Neural cell (in vitro differentiated cells): ENCODE results near the gene SSC5D. TPM values are rescaled to one million over a fixed set of nuclear protein-coding genes. Genes with fewer than 3 reads are reported as not detected.

Source experiments
- H2AFZ ChIP-seq: fragments of 200-600, 300-800 bp; sonication (generic), shearing (Covaris generic); 2 replicates; pipeline ENCODE4 v1.6.0; 2014; ENCODE audit warnings: low read depth, mild to moderate bottlenecking, antibody characterized with exemption, low read length, moderate library complexity
- H3F3A ChIP-seq: fragments of 200-600 bp; shearing (Covaris generic); 2 replicates; pipeline ENCODE4 v1.6.1; 2016; ENCODE audit warnings: mild to moderate bottlenecking, moderate library complexity, mixed read lengths, antibody characterized with exemption, low read length; ENCODE audit not compliant: insufficient read depth, poor library complexity, severe bottlenecking
- H3K27ac ChIP-seq: fragments of 200-600, 300-800 bp; sonication (generic), shearing (Covaris generic); 2 replicates; pipeline ENCODE4 v1.5.1; 2014; ENCODE audit warnings: mild to moderate bottlenecking, low read length, moderate library complexity
- H3K27me3 ChIP-seq: fragments of 300-800, 200-600 bp; sonication (generic), shearing (Covaris generic); 2 replicates; pipeline ENCODE4 v1.6.0; 2014; ENCODE audit warnings: mild to moderate bottlenecking, low read depth, low read length, moderate library complexity; ENCODE audit not compliant: insufficient read depth
- H3K36me3 ChIP-seq: fragments of 300-800, 200-600 bp; sonication (generic), shearing (Covaris generic); 2 replicates; pipeline ENCODE4 v1.5.1; 2014; ENCODE audit warnings: mild to moderate bottlenecking, antibody characterized with exemption, low read length, moderate library complexity; ENCODE audit not compliant: insufficient read depth
- H3K4me2 ChIP-seq: fragments of 300-800, 200-600 bp; sonication (generic), shearing (Covaris generic); 2 replicates; pipeline ENCODE4 v1.6.0; 2014; ENCODE audit warnings: mild to moderate bottlenecking, low read length
- H3K4me3 ChIP-seq: fragments of 300-800, 200-600 bp; sonication (generic), shearing (Covaris generic); 2 replicates; pipeline ENCODE4 v1.5.1; 2014; ENCODE audit warnings: mild to moderate bottlenecking, low read length, moderate library complexity
- H3K79me2 ChIP-seq: fragments of 200-600 bp; shearing (Covaris generic); replicated peaks from 2 replicates; pipeline ENCODE4 v1.6.0; 2014; ENCODE audit warnings: mild to moderate bottlenecking, low read length, moderate library complexity; ENCODE audit not compliant: insufficient read depth
- H3K9ac ChIP-seq: fragments of 300-800, 200-600 bp; sonication (generic), shearing (Covaris generic); 2 replicates; pipeline ENCODE4 v1.6.1; 2016; ENCODE audit warnings: mild to moderate bottlenecking, low read length, mixed read lengths
- H3K9me2 ChIP-seq: fragments of 200-600 bp; shearing (Covaris generic); 2 replicates; pipeline ENCODE4 v1.6.1; 2016; ENCODE audit warnings: mild to moderate bottlenecking, low read length, mixed read lengths; ENCODE audit not compliant: insufficient read depth
- H3K9me3 ChIP-seq: fragments of 200-600, 300-800 bp; sonication (generic), shearing (Covaris generic); 2 replicates; pipeline ENCODE4 v1.6.1; 2016; ENCODE audit warnings: mild to moderate bottlenecking, mixed run types, low read length, moderate library complexity, mixed read lengths
- H4K20me1 ChIP-seq: fragments of 200-600 bp; shearing (Covaris generic); 2 replicates; pipeline ENCODE4 v1.6.1; 2016; ENCODE audit warnings: mild to moderate bottlenecking, mixed run types; ENCODE audit not compliant: insufficient read depth
- EP300 ChIP-seq: fragments of 450-650 bp; conservative IDR thresholded peaks from 2 replicates; pipeline ENCODE4 v1.6.1; 2014; ENCODE audit warnings: antibody characterized with exemption, mild to moderate bottlenecking, moderate library complexity; ENCODE audit not compliant: poor library complexity, severe bottlenecking
- EZH2 ChIP-seq: fragments of 200-600, 300-800 bp; shearing (Covaris generic), sonication (generic); IDR thresholded peaks from 2 replicates; pipeline ENCODE4 v1.6.1; 2014; ENCODE audit warnings: antibody characterized with exemption, low read length, borderline replicate concordance, mild to moderate bottlenecking; ENCODE audit not compliant: insufficient read depth, poor library complexity, severe bottlenecking
- MXI1 ChIP-seq: fragments of 450-650 bp; conservative IDR thresholded peaks from 2 replicates; pipeline ENCODE4 v1.6.1; 2014; ENCODE audit warnings: antibody characterized with exemption, mild to moderate bottlenecking; ENCODE audit not compliant: poor library complexity, severe bottlenecking
- POLR2AphosphoS5 ChIP-seq: IDR thresholded peaks from 2 replicates; pipeline ENCODE4 v1.6.1; 2012
- RAD21 ChIP-seq: fragments of 450-650 bp; conservative IDR thresholded peaks from 2 replicates; pipeline ENCODE4 v1.6.1; 2014; ENCODE audit warnings: antibody characterized with exemption, mild to moderate bottlenecking, moderate library complexity
- SMC3 ChIP-seq: fragments of 450-650 bp; conservative IDR thresholded peaks from 2 replicates; pipeline ENCODE4 v1.6.1; 2014; ENCODE audit warnings: antibody characterized with exemption, mild to moderate bottlenecking, moderate library complexity; ENCODE audit not compliant: poor library complexity
- TAF1 ChIP-seq: IDR thresholded peaks from 2 replicates; pipeline ENCODE4 v1.6.1; 2012; ENCODE audit warnings: low read depth
- polyA plus RNA-seq: library from polyadenylated mRNA; depleted of rRNA; stranded (reverse); fragments of >200 nt; gene quantifications from 2 replicates; pipeline ENCODE4 v1.2.3, GENCODE V29; 2014
- TF ChIP-seq, protein P1 (sequence below): IDR thresholded peaks from 2 replicates; pipeline ENCODE4 v1.6.1; 2012; ENCODE audit warnings: borderline replicate concordance
- TF ChIP-seq, protein P2 (sequence below): fragments of 450-650 bp; IDR thresholded peaks from 2 replicates; pipeline ENCODE4 v1.5.1; 2014; ENCODE audit warnings: antibody characterized with exemption, mild to moderate bottlenecking, moderate library complexity; ENCODE audit not compliant: poor library complexity, severe bottlenecking

The SSC5D gene
- polyA plus RNA-seq, 1 donor from 2014 or later, result 0.45 TPM

DNA sequence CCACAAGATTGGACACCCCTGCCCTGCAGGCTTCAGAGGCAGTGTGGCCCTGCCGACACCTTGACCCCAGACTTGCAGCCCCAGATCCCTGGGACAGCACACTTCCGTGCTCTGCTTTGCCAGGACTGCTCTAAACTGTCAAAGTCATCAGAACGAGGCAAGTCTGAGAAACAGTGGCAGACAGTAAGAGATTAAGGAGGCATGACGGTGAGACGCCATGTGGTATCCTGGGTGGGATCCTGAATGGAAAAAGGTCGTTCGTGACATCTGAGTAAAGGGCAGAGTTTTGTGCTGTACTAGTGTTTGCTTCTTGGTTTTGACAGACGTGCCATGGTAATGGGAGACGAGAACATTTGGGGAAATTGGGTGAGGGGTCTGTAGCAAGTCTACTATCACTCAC, 78.6 kb downstream of the SSC5D start:
- H3K4me3 ChIP-seq, result no peak overlapping the region
- H3K9me2 ChIP-seq, result no peaks in the 10 kb centered on the region
- H3K9ac ChIP-seq, result no peak overlapping the region
- TF ChIP-seq, protein P1, sequence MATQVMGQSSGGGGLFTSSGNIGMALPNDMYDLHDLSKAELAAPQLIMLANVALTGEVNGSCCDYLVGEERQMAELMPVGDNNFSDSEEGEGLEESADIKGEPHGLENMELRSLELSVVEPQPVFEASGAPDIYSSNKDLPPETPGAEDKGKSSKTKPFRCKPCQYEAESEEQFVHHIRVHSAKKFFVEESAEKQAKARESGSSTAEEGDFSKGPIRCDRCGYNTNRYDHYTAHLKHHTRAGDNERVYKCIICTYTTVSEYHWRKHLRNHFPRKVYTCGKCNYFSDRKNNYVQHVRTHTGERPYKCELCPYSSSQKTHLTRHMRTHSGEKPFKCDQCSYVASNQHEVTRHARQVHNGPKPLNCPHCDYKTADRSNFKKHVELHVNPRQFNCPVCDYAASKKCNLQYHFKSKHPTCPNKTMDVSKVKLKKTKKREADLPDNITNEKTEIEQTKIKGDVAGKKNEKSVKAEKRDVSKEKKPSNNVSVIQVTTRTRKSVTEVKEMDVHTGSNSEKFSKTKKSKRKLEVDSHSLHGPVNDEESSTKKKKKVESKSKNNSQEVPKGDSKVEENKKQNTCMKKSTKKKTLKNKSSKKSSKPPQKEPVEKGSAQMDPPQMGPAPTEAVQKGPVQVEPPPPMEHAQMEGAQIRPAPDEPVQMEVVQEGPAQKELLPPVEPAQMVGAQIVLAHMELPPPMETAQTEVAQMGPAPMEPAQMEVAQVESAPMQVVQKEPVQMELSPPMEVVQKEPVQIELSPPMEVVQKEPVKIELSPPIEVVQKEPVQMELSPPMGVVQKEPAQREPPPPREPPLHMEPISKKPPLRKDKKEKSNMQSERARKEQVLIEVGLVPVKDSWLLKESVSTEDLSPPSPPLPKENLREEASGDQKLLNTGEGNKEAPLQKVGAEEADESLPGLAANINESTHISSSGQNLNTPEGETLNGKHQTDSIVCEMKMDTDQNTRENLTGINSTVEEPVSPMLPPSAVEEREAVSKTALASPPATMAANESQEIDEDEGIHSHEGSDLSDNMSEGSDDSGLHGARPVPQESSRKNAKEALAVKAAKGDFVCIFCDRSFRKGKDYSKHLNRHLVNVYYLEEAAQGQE, result no peak
- TF ChIP-seq POLR2AphosphoS5 (no peak), EZH2 (no peak), EP300 (no peak), SMC3 (no peak), TAF1 (no peak), RAD21 (no peak), MXI1 (no peak)
- TF ChIP-seq, protein P2, sequence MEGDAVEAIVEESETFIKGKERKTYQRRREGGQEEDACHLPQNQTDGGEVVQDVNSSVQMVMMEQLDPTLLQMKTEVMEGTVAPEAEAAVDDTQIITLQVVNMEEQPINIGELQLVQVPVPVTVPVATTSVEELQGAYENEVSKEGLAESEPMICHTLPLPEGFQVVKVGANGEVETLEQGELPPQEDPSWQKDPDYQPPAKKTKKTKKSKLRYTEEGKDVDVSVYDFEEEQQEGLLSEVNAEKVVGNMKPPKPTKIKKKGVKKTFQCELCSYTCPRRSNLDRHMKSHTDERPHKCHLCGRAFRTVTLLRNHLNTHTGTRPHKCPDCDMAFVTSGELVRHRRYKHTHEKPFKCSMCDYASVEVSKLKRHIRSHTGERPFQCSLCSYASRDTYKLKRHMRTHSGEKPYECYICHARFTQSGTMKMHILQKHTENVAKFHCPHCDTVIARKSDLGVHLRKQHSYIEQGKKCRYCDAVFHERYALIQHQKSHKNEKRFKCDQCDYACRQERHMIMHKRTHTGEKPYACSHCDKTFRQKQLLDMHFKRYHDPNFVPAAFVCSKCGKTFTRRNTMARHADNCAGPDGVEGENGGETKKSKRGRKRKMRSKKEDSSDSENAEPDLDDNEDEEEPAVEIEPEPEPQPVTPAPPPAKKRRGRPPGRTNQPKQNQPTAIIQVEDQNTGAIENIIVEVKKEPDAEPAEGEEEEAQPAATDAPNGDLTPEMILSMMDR, result no peak
- H3K4me2 ChIP-seq, result no peak overlapping the region
- no peaks in the 10 kb centered on the region for H4K20me1 ChIP-seq
- no peak overlapping the region for H3K27ac ChIP-seq
- no peaks in the 10 kb centered on the region for H3K27me3 ChIP-seq
- no peak overlapping the region for H2AFZ ChIP-seq
- H3K36me3 ChIP-seq, result no peaks in the 10 kb centered on the region
- H3K79me2 ChIP-seq, result no peaks in the 10 kb centered on the region
- no peaks in the 10 kb centered on the region for H3K9me3 ChIP-seq
- no peaks in the 10 kb centered on the region for H3F3A ChIP-seq

DNA sequence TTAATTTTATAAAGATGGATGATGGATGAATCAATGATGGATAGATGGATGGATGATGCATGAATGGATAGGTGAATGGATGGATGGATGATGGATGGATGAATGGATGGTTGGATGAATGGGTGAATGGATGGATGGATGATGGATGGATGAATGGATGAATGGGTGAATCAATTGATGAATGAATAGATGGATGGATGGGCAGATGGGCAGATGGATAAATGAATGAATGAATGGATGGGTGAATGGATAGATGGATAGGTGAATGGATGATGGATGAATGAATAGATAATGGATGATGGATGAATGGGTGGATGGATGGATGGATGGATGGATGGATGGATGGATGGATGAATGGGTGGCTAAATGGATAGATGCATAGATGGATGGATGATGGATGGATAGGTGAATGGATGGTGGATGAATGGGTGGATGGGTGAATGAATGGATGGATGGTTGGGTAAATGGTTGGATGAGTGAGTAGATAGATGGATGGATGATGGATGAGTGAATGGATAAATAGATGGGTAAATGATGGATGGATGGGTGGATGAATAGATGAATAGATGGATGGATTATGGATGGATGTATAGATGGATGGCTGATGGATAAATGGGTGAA, 79.6 kb downstream of the SSC5D start:
- no peaks in the 10 kb centered on the region for H3K27me3 ChIP-seq
- no peaks in the 10 kb centered on the region for H3K9me2 ChIP-seq
- TF ChIP-seq SMC3 (no peak), EZH2 (no peak), MXI1 (no peak), POLR2AphosphoS5 (no peak), RAD21 (no peak), TAF1 (no peak), EP300 (no peak)
- TF ChIP-seq, protein P1, result no peak
- TF ChIP-seq, protein P2, result no peak
- H3K79me2 ChIP-seq, result no peaks in the 10 kb centered on the region
- no peak overlapping the region for H3K9ac ChIP-seq
- no peaks in the 10 kb centered on the region for H4K20me1 ChIP-seq
- H3K4me3 ChIP-seq, result no peak overlapping the region
- no peaks in the 10 kb centered on the region for H3K36me3 ChIP-seq
- H3K9me3 ChIP-seq, result no peaks in the 10 kb centered on the region
- H3F3A ChIP-seq, result no peaks in the 10 kb centered on the region
- no peak overlapping the region for H2AFZ ChIP-seq
- H3K27ac ChIP-seq, result no peak overlapping the region
- H3K4me2 ChIP-seq, result no peak overlapping the region
